ENCODE measurements around the gene PMEPA1. TPM values are rescaled to one million over a fixed set of nuclear protein-coding genes. Genes with fewer than 3 reads are reported as not detected.

The PMEPA1 gene
- total and polyA plus RNA-seq, 2 donors (not counting 1 experiment from before 2014, with no cell fraction given): 9.9 to 37.4 TPM

DNA sequence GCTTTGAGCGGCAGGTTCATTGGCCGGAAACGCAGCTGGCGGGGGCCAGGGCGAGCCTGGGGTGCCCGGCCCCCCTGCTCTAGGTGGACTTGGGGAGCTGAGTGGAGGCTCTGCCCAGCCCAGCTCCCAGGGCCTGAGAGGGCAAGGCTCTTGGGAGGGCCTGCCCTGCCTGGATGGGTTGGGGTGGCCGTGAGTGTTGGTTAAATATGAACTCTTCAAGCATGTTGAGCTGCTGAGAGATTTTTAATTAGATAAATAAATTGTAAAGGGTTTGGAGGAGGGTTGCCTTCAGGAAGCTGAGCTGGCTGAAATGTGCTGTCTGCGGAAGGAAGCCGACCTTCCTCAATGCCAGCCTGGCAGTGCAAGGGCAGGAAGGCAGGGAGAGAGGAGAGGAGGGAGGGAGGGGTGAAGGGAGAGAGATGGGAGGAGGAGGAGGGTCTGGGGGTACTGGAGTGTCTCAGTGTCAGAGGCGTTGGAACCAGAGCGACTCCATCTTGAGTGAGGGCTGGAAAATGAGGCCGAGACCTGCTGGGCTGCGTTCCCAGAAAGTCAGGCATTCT, 39.4 kb upstream of the PMEPA1 start:
- Histone ChIP-seq H3K79me2 (ENCODE audit: control insufficient read depth, insufficient read depth, low read length) (no peaks in the 10 kb centered on the region), H3K4me1 (ENCODE audit: control insufficient read depth in 2 of 2, insufficient read depth in 2 of 2, low read length in 2 of 2) (peaks cover 13 to 19% of the 10 kb centered on the region in 2 donors), H2AFZ (ENCODE audit: insufficient read depth, low read depth, low read length, poor library complexity, severe bottlenecking) (peak overlapping the region; percentile 67), H3K4me3 (ENCODE audit: control extremely low read depth in 1 of 5, extremely low read depth in 1 of 5, insufficient read depth in 1 of 5, low read depth in 2 of 5, low read length in 4 of 5) (peak overlapping the region in 4 of 5 experiments; percentile 25 to 49 (median 40)), H3K9me3 (ENCODE audit: control extremely low read depth in 1 of 3, control insufficient read depth in 2 of 3, insufficient read depth in 1 of 3, low read length in 2 of 3) (peaks cover 0 to 9% (median 0%) of the 10 kb centered on the region in 3 donors), H3K27ac (ENCODE audit: low read length in 2 of 2) (no peak overlapping the region), H3K4me2 (replicated peaks; ENCODE audit: low read depth, low read length, poor library complexity, severe bottlenecking) (peak overlapping the region; percentile 83), H3K36me3 (replicated peaks in 1 of 2; ENCODE audit: control extremely low read depth in 1 of 2, control insufficient read depth in 1 of 2, extremely low read depth in 1 of 2, insufficient read depth in 2 of 2, low read length in 1 of 2) (no peaks in the 10 kb centered on the region), H3K27me3 (replicated peaks in 1 of 4; ENCODE audit: control extremely low read depth in 1 of 4, control insufficient read depth in 3 of 4, insufficient read depth in 4 of 4, low read length in 3 of 4) (peaks cover 0 to 40% (median 10%) of the 10 kb centered on the region in 4 experiments), H4K20me1 (ENCODE audit: control insufficient read depth, insufficient read depth, low read length, poor library complexity, severe bottlenecking) (no peaks in the 10 kb centered on the region), H3K9ac (ENCODE audit: low read length) (peak overlapping the region; percentile 59)
- DNase-seq (no peak), ATAC-seq (ENCODE audit: low read depth) (peak; percentile 7)
- 6% methylated on average over 12 of the region's 13 CpGs for WGBS (ENCODE audit: insufficient coverage)
- Mint-ChIP-seq H3K4me3 (peak overlapping the region; percentile 89), H3K27ac (no peak overlapping the region), H3K9me3 (ENCODE audit: insufficient read depth) (no peaks in the 10 kb centered on the region), H3K27me3 (peaks cover 50% of the 10 kb centered on the region), H3K4me1 (peaks cover 22% of the 10 kb centered on the region)
- TF ChIP-seq EZH2 (IDR thresholded peaks at IDR 0.05; ENCODE audit: borderline replicate concordance, insufficient read depth, low read depth, low read length, poor library complexity, severe bottlenecking): no peak
- TF ChIP-seq, protein P1, sequence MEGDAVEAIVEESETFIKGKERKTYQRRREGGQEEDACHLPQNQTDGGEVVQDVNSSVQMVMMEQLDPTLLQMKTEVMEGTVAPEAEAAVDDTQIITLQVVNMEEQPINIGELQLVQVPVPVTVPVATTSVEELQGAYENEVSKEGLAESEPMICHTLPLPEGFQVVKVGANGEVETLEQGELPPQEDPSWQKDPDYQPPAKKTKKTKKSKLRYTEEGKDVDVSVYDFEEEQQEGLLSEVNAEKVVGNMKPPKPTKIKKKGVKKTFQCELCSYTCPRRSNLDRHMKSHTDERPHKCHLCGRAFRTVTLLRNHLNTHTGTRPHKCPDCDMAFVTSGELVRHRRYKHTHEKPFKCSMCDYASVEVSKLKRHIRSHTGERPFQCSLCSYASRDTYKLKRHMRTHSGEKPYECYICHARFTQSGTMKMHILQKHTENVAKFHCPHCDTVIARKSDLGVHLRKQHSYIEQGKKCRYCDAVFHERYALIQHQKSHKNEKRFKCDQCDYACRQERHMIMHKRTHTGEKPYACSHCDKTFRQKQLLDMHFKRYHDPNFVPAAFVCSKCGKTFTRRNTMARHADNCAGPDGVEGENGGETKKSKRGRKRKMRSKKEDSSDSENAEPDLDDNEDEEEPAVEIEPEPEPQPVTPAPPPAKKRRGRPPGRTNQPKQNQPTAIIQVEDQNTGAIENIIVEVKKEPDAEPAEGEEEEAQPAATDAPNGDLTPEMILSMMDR (IDR thresholded peaks at IDR 0.05): no peak
- POLR2A ChIA-PET: no interaction called here
- CTCF ChIA-PET: interaction anchor here (2.3 kb wide), 1 partner anchor 68 kb away, joined by 11 read pairs; no protein-coding TSS in a partner anchor
- intact Hi-C loops (cut with micrococcal nuclease): no loop called here

DNA sequence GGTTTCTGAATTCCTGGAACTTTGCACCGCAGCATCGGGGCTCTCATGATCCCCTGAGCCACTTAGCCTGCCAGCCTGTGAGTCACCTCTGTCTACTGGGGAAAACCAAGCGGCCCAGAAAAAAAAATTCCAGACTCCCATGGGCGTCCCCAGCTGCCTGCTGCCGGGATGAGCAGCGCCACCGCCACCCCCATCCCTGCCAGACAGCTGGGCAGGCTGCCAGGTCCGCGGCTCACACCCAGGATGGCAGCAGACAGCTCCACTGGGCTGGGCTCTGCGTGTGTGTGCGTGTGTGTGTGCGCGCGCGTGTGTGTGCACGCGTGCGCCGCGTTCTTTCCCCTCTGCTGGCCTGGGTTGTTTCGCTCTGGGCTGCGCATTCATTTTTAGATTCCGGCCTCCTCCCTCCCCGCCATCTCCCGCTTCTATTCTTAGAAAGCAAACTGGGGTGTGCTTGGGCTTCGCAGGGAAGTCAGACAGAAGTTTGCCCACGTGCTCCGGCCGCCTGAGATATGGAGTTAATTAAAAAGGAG, 38.9 kb upstream of the PMEPA1 start:
- DNase-seq (peak; percentile 64), ATAC-seq (ENCODE audit: low read depth) (peak; percentile 75)
- no peaks in the 10 kb centered on the region for H4K20me1 ChIP-seq (ENCODE audit: control insufficient read depth, insufficient read depth, low read length, poor library complexity, severe bottlenecking)
- H2AFZ ChIP-seq (ENCODE audit: insufficient read depth, low read depth, low read length, poor library complexity, severe bottlenecking): peak overlapping the region; percentile 67
- Mint-ChIP-seq H3K4me3 (peak overlapping the region; percentile 89), H3K9me3 (ENCODE audit: insufficient read depth) (no peaks in the 10 kb centered on the region), H3K4me1 (peaks cover 22% of the 10 kb centered on the region), H3K27me3 (peaks cover 47% of the 10 kb centered on the region), H3K27ac (no peak overlapping the region)
- H3K4me2 ChIP-seq (replicated peaks; ENCODE audit: low read depth, low read length, poor library complexity, severe bottlenecking): peak overlapping the region; percentile 83
- CTCF ChIA-PET: interaction anchor here (2.3 kb wide), 1 partner anchor 68 kb away, joined by 11 read pairs; no protein-coding TSS in a partner anchor
- intact Hi-C loops (cut with micrococcal nuclease): no loop called here
- no peaks in the 10 kb centered on the region for H3K36me3 ChIP-seq (replicated peaks in 1 of 2; ENCODE audit: control extremely low read depth in 1 of 2, control insufficient read depth in 1 of 2, extremely low read depth in 1 of 2, insufficient read depth in 2 of 2, low read length in 1 of 2)
- POLR2A ChIA-PET: no interaction called here
- no peak for TF ChIP-seq EZH2 (IDR thresholded peaks at IDR 0.05; ENCODE audit: borderline replicate concordance, insufficient read depth, low read depth, low read length, poor library complexity, severe bottlenecking)
- TF ChIP-seq, protein P1 (IDR thresholded peaks at IDR 0.05): no peak
- H3K27ac ChIP-seq (ENCODE audit: low read length in 2 of 2): no peak overlapping the region
- peaks cover 13 to 19% of the 10 kb centered on the region in 2 donors for H3K4me1 ChIP-seq (ENCODE audit: control insufficient read depth in 2 of 2, insufficient read depth in 2 of 2, low read length in 2 of 2)
- H3K4me3 ChIP-seq (ENCODE audit: control extremely low read depth in 1 of 5, extremely low read depth in 1 of 5, insufficient read depth in 1 of 5, low read depth in 2 of 5, low read length in 4 of 5): peak overlapping the region in 4 of 5 experiments; percentile 25 to 49 (median 40)
- 1% methylated on average over 13 of the region's 29 CpGs for WGBS (ENCODE audit: insufficient coverage)
- peaks cover 0 to 40% (median 10%) of the 10 kb centered on the region in 4 experiments for H3K27me3 ChIP-seq (replicated peaks in 1 of 4; ENCODE audit: control extremely low read depth in 1 of 4, control insufficient read depth in 3 of 4, insufficient read depth in 4 of 4, low read length in 3 of 4)
- peaks cover 0 to 9% (median 0%) of the 10 kb centered on the region in 3 donors for H3K9me3 ChIP-seq (ENCODE audit: control extremely low read depth in 1 of 3, control insufficient read depth in 2 of 3, insufficient read depth in 1 of 3, low read length in 2 of 3)
- no peaks in the 10 kb centered on the region for H3K79me2 ChIP-seq (ENCODE audit: control insufficient read depth, insufficient read depth, low read length)
- H3K9ac ChIP-seq (ENCODE audit: low read length): peak overlapping the region; percentile 59
